ENCODE measurements around the gene GTF2F2. TPM values are rescaled to one million over a fixed set of nuclear protein-coding genes. Genes with fewer than 3 reads are reported as not detected.
"Not testable (repeated sequence)": the region's sequence is repeated elsewhere in the genome, so short reads cannot be mapped to it uniquely, and the experiment has no call there.

GTF2F2 gene
- total RNA-seq, 1 donor from 2014 or later: 4.4 TPM

GRCh38 chr13:45244736-45245135 lies 124.4 kb downstream of the GTF2F2 start:
- ATAC-seq: not testable (repeated sequence)

GRCh38 chr13:45249662-45250061 lies 129.4 kb downstream of the GTF2F2 start:
- ATAC-seq: no peak

More at GRCh38 chr13:45244736-45245135, 124.4 kb downstream of the GTF2F2 start:
- not testable (repeated sequence) for DNase-seq (ENCODE audit: low spot score)

GRCh38 chr13:45254396-45254795 lies 134.1 kb downstream of the GTF2F2 start:
- no peak for ATAC-seq
- no peak for DNase-seq (ENCODE audit: low spot score)

More at GRCh38 chr13:45249662-45250061, 129.4 kb downstream of the GTF2F2 start:
- no peak for DNase-seq (ENCODE audit: low spot score)

GRCh38 chr13:45255247-45255987 lies 135.1 kb downstream of the GTF2F2 start:
- DNase-seq (ENCODE audit: low spot score) (no peak), ATAC-seq (peak; percentile 57)

GRCh38 chr13:45256254-45256653 lies 135.9 kb downstream of the GTF2F2 start:
- no peak for ATAC-seq
- DNase-seq (ENCODE audit: low spot score): no peak

GRCh38 chr13:45257638-45258333 lies 137.5 kb downstream of the GTF2F2 start:
- ATAC-seq: no peak
- no peak for DNase-seq (ENCODE audit: low spot score)

GRCh38 chr13:45258334-45258675 lies 138.0 kb downstream of the GTF2F2 start:
- no peak for DNase-seq (ENCODE audit: low spot score)

GRCh38 chr13:45267215-45267614 lies 146.9 kb downstream of the GTF2F2 start:
- ATAC-seq (no peak), DNase-seq (ENCODE audit: low spot score) (no peak)

More at GRCh38 chr13:45258334-45258675, 138.0 kb downstream of the GTF2F2 start:
- ATAC-seq: peak; percentile 89

- no peak for DNase-seq (ENCODE audit: low spot score)
- ATAC-seq: no peak
Observed at GRCh38 chr13:45269204-45269603, 148.9 kb downstream of the GTF2F2 start.

GRCh38 chr13:45276913-45277312 lies 156.6 kb downstream of the GTF2F2 start:
- no peak for DNase-seq (ENCODE audit: low spot score)
- ATAC-seq: no peak

GRCh38 chr13:45278096-45278645 lies 157.9 kb downstream of the GTF2F2 start:
- DNase-seq (ENCODE audit: low spot score) (no peak), ATAC-seq (no peak)

- no peak for DNase-seq (ENCODE audit: low spot score)
- no peak for ATAC-seq
Observed at GRCh38 chr13:45280011-45280410, 159.7 kb downstream of the GTF2F2 start.

- DNase-seq (ENCODE audit: low spot score) (peak; percentile 72), ATAC-seq (peak; percentile 100)
Observed at GRCh38 chr13:45280751-45281634, 160.7 kb downstream of the GTF2F2 start.

- DNase-seq (ENCODE audit: low spot score) (no peak), ATAC-seq (no peak)
Observed at GRCh38 chr13:45282994-45283393, 162.7 kb downstream of the GTF2F2 start.

GRCh38 chr13:45289936-45290563 lies 169.7 kb downstream of the GTF2F2 start:
- no peak for DNase-seq (ENCODE audit: low spot score)
- no peak for ATAC-seq

GRCh38 chr13:45292176-45292575 lies 171.9 kb downstream of the GTF2F2 start:
- DNase-seq (ENCODE audit: low spot score): no peak
- no peak for ATAC-seq

- DNase-seq (ENCODE audit: low spot score) (no peak), ATAC-seq (no peak)
Observed at GRCh38 chr13:45295536-45295935, 175.2 kb downstream of the GTF2F2 start.

- DNase-seq (ENCODE audit: low spot score) (no peak), ATAC-seq (no peak)
Observed at GRCh38 chr13:45296259-45296658, 175.9 kb downstream of the GTF2F2 start.

GRCh38 chr13:45297456-45298205 lies 177.3 kb downstream of the GTF2F2 start:
- no peak for ATAC-seq

GRCh38 chr13:45298206-45298505 lies 177.8 kb downstream of the GTF2F2 start:
- no peak for DNase-seq (ENCODE audit: low spot score)

More at GRCh38 chr13:45297456-45298205, 177.3 kb downstream of the GTF2F2 start:
- no peak for DNase-seq (ENCODE audit: low spot score)

More at GRCh38 chr13:45298206-45298505, 177.8 kb downstream of the GTF2F2 start:
- no peak for ATAC-seq

Data from left lobe of liver (tissue), 2 donors.